Measurements from ENCODE around the gene SPRR1B.
"Not testable (repeated sequence)": the region's sequence is repeated elsewhere in the genome, so short reads cannot be mapped to it uniquely, and the experiment has no call there.

SPRR1B gene

GRCh38 chr1:153040950-153041631 lies 10.1 kb downstream of the SPRR1B start, which contains the start of gene SPRR2D:
SPRR2D (minus strand) TSS chr1:153041120; CDS start chr1:153040346, 774 bp downstream.
- no peak for DNase-seq

- DNase-seq: no peak
Measured at GRCh38 chr1:153049211-153049610, 18.2 kb downstream of the SPRR1B start.

GRCh38 chr1:153056111-153056510 lies 25.1 kb downstream of the SPRR1B start:
- not testable (repeated sequence) for DNase-seq

- DNase-seq: no peak
Measured at GRCh38 chr1:153057375-153057774, 26.4 kb downstream of the SPRR1B start, which contains the start of gene SPRR2A. SPRR2A (minus strand) TSS chr1:153057512; CDS start chr1:153056735, 777 bp downstream.

GRCh38 chr1:153058154-153058553 lies 27.2 kb downstream of the SPRR1B start:
- no peak for DNase-seq

- no peak for DNase-seq
Measured at GRCh38 chr1:153058826-153059784, 28.1 kb downstream of the SPRR1B start.

- DNase-seq: no peak
Measured at GRCh38 chr1:153070243-153070642, 39.2 kb downstream of the SPRR1B start.

- no peak for DNase-seq
Measured at GRCh38 chr1:153071511-153071910, 40.5 kb downstream of the SPRR1B start, which contains the start of gene SPRR2B. SPRR2B (minus strand) TSS chr1:153071611; CDS start chr1:153070839, 772 bp downstream.

GRCh38 chr1:153072806-153073726 lies 42.1 kb downstream of the SPRR1B start:
- DNase-seq: no peak

- no peak for DNase-seq
Measured at GRCh38 chr1:153081736-153082135, 50.7 kb downstream of the SPRR1B start.

All from CD4-positive, alpha-beta T cell treated with Interleukin-4 for 1 hour (primary cell).